CD4-positive, alpha-beta T cell treated with Interleukin-21 for 1 hour (primary cell): ENCODE measurements around the gene DYNLL1.
"Not testable (repeated sequence)": the region's sequence is repeated elsewhere in the genome, so short reads cannot be mapped to it uniquely, and the experiment has no call there.

ENCODE experiments used
- DNase-seq: peaks from one replicate; pipeline ENCODE4 v3.0.0-alpha.2; 2020

DYNLL1 gene

GRCh38 chr12:120495731-120496412 is at the start of gene DYNLL1:
DYNLL1 (plus strand) TSS chr12:120496113; CDS start chr12:120496422, 309 bp downstream.
- DNase-seq = peak; percentile 98

GRCh38 chr12:120446844-120447178 is 49.1 kb upstream of the DYNLL1 start:
- DNase-seq = not testable (repeated sequence)

- no peak for DNase-seq
Observed at GRCh38 chr12:120447992-120448391, 47.9 kb upstream of the DYNLL1 start.

GRCh38 chr12:120452524-120452923 is 43.4 kb upstream of the DYNLL1 start:
- not testable (repeated sequence) for DNase-seq

- no peak for DNase-seq
Observed at GRCh38 chr12:120453060-120453750, 42.7 kb upstream of the DYNLL1 start.

DNA sequence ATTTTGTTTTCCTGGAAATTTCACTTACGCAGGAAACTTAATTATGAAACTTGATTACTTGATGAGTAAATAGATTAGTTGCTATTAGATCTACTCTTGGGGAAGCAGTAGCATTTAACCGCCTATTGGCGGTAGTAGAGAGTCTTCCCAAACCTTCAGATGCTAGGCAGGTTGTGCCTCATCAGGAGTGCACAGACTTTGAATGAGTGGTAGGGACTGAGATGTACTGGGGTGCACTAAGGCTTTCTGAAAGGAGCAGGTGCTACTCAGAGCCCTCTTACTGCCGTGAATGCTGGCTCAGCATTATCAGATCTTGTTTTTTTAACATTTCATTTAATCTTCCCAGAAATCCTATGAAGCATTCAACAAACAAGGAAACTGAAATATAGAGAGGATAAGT is 41.9 kb upstream of the DYNLL1 start:
- DNase-seq = peak; percentile 60

GRCh38 chr12:120455302-120455701 is 40.6 kb upstream of the DYNLL1 start:
- DNase-seq = no peak

- peak; percentile 15 for DNase-seq
Observed at GRCh38 chr12:120457133-120457532, 38.8 kb upstream of the DYNLL1 start.

GRCh38 chr12:120460157-120460556 is 35.8 kb upstream of the DYNLL1 start:
- DNase-seq = no peak

GRCh38 chr12:120462099-120462640 is 33.7 kb upstream of the DYNLL1 start:
- DNase-seq = no peak

DNA sequence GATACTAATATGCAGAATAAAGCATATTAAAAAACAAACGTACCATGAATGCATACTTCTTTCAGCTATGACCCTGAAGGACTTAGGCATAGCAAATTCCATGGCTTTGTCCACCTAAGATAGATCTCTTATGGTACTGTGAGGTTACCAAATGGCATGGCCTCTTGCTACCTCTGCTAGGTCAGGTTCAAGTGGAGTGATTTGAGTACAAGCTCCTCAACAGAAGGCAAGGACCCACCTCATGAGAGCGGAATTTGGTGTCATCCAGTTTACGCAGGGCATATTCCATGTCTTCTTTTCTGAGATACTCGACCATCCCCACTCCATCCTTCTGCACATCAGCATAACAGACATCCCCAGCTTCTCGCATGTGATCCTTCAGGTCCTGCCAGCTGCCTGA is 32.2 kb upstream of the DYNLL1 start:
- DNase-seq = no peak

- DNase-seq = no peak
Observed at GRCh38 chr12:120465756-120466155, 30.2 kb upstream of the DYNLL1 start.

DNA sequence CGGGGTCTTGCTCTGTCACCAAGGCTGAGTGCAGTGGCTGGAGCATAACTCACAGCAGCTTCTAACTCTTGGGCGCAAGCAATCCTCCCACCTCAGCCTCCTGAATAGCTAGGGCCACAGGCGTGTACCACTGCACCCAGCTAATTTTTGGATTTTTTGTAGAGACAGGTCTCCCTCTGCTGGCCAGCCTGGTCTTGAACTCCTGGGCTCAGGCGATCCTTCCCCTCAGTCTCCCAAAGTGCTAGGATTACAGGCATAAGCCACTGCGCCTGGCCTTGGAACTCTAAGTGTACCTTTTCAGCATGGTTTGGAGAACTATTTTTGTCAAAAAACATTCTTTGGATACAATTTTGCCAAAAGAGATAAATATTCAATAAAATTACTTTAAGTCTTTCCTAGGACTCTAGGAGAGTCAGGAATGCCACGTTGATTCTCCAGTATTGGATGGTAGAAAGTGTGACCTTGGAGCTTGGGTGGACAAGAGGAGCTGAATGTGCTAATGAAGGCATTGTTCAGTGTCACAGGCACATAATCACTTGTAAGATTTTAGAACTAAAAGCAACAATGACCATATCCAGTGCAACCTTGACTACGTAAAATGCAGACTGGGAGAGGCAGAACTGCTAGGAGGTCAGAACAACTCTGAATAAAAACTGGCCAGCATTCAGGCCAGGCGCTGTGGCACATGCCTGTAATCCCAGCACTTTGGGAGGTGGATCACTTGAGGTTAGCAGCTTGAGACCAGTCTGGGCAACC is 29.2 kb upstream of the DYNLL1 start:
- peak; percentile 65 for DNase-seq

GRCh38 chr12:120467439-120467838 is 28.5 kb upstream of the DYNLL1 start:
- no peak for DNase-seq

- DNase-seq = peak; percentile 28
Observed at GRCh38 chr12:120468325-120468820, 27.5 kb upstream of the DYNLL1 start.

DNA sequence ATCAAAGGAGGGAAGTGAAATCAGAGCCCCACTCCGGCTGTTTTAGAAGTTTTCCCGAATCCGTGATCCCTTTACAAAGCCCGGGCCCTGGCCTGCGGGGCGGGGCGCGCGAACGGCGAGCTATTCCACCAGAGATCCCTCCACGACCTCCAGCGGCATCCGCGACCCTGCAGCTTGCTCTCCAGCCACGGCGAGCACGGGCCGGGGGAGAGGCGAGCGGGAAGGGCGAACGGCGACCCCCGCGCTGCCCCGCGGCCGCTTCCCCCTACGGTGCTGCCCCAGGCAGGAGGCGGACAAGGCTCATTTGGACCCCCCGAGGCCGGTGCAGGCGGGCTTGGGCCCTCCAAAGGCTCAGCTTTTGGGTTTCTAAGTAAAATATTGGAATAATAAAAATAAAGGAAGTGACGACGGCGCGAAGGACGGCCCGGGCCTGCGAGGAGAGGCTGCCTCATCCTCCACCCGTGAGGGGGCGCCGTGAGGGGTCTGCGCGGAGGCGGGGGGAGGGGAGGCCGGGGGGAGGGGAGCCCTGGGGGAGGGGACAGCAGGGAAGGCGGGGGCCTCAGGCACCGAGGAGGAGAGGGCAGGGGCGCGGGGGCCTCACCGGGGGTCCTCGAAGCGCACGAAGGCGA is 27.0 kb upstream of the DYNLL1 start:
- DNase-seq = peak; percentile 59

GRCh38 chr12:120469450-120470149 is 26.3 kb upstream of the DYNLL1 start, which contains the start of gene SRSF9:
SRSF9 (minus strand) TSS chr12:120469748; CDS start chr12:120469609, 139 bp downstream.
- peak; percentile 97 for DNase-seq

DNA sequence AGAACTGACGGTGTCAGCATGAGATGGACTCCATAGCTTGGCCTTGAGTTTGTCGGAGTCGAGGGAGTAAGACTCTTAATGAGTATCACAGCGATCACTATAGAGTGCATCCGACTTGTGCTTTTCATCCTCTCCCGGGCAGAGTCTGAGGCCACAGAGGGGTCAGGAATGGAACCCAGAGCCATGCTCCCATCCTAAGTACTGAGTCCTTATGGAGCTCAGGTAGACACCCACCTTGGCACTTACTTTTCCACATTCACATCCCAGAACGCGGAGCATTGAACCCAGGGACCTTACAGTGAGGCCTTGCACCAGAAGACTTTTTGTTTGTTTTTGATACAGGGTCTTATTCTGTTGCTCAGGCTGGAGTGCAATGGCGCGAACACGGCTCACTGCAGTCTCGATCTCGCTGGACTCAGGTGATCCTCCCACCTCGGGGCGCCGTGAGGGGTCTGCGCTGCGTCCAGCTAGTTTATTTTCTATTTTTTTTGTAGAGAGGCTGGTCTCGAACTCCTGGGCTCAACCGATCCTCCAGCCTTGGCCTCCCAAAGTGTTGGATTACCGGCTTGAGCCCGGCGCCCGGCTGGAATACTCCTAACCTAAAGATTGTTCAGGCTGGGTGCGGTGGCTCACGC is 25.6 kb upstream of the DYNLL1 start:
- DNase-seq = no peak

DNA sequence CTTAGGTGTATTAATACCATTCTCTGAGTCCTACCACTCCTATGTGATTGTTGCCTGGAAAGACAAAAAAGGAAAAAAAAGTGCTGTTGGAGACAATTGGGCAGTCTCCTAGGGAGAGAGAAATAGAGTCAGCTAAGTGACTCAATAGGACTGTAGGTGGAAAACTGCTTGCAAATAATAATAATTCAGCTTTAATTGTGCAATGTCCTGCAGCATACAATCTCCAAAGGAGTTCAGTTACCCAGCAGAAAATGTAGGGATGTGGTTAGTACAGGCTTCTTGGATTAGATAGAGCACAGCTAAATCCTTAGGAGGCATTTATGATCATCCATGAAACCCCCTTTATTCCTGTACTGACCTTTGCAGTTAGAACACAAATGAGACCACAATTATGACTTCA is 23.4 kb upstream of the DYNLL1 start:
- DNase-seq = no peak

- no peak for DNase-seq
Observed at GRCh38 chr12:120473807-120474615, 21.9 kb upstream of the DYNLL1 start.

DNA sequence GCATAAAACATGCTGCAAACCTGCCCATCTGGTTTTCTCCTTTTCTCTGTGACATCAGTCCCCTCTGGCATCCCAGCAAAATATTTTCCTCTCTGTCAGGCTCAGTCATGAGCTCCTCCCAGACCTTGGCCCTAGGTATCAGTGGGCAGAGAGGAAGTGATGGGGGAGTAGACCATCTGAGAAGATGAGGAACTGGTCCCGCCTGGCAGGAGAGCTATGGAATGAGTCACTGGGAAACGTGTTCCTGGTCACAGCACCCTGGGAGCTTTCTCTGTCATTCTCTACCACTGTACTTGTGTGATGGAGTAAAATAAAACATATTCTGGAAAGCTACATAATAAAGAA is 21.3 kb upstream of the DYNLL1 start:
- no peak for DNase-seq
